ENCODE results near the gene NBAS. TPM values are rescaled to one million over a fixed set of nuclear protein-coding genes. Genes with fewer than 3 reads are reported as not detected.
A peak's percentile ranks its signal among the peaks of the same experiment; 100 is the strongest.

The NBAS gene
- total RNA-seq, 2 experiments from 2014 or later = 31.9 to 32.9 TPM

- Mint-ChIP-seq H3K4me3 (no peak overlapping the region), H3K4me1 (peaks cover 6% of the 10 kb centered on the region), H3K9me3 (no peaks in the 10 kb centered on the region), H3K27ac (peak overlapping the region; percentile 18), H3K36me3 (peaks cover 30% of the 10 kb centered on the region), H3K27me3 (no peaks in the 10 kb centered on the region)
- POLR2A ChIA-PET = no interaction called here
- ATAC-seq (ENCODE audit: low read depth) (no peak), DNase-seq (no peak)
Measured at GRCh38 chr2:15378148-15378908, 182.8 kb downstream of the NBAS start.

GRCh38 chr2:15377202-15377601, 183.9 kb downstream of the NBAS start:
- Mint-ChIP-seq H3K36me3 (peaks cover 23% of the 10 kb centered on the region), H3K4me3 (no peak overlapping the region), H3K27me3 (no peaks in the 10 kb centered on the region), H3K4me1 (peaks cover 6% of the 10 kb centered on the region), H3K27ac (no peak overlapping the region), H3K9me3 (no peaks in the 10 kb centered on the region)
- POLR2A ChIA-PET = no interaction called here
- ATAC-seq (ENCODE audit: low read depth) = no peak
- no peak for DNase-seq

GRCh38 chr2:15372019-15372418, 189.1 kb downstream of the NBAS start:
- Mint-ChIP-seq H3K4me1 (peaks cover under 1% of the 10 kb centered on the region), H3K36me3 (peaks cover 11% of the 10 kb centered on the region), H3K27me3 (no peaks in the 10 kb centered on the region), H3K27ac (no peak overlapping the region), H3K4me3 (no peak overlapping the region), H3K9me3 (no peaks in the 10 kb centered on the region)
- ATAC-seq (ENCODE audit: low read depth) = no peak
- no peak for DNase-seq
- POLR2A ChIA-PET = no interaction called here

GRCh38 chr2:15369129-15369528, 192.0 kb downstream of the NBAS start:
- peaks cover 4% of the 10 kb centered on the region for H3K4me1 Mint-ChIP-seq
- ATAC-seq (ENCODE audit: low read depth) (no peak), DNase-seq (no peak)
- H3K36me3 Mint-ChIP-seq = peaks cover 28% of the 10 kb centered on the region
- H3K9me3 Mint-ChIP-seq = no peaks in the 10 kb centered on the region
- no peaks in the 10 kb centered on the region for H3K27me3 Mint-ChIP-seq
- H3K4me3 Mint-ChIP-seq = no peak overlapping the region
- POLR2A ChIA-PET = no interaction called here
- no peak overlapping the region for H3K27ac Mint-ChIP-seq

GRCh38 chr2:15367715-15368114, 193.4 kb downstream of the NBAS start:
- Mint-ChIP-seq H3K4me3 (no peak overlapping the region), H3K27me3 (no peaks in the 10 kb centered on the region), H3K9me3 (no peaks in the 10 kb centered on the region), H3K27ac (no peak overlapping the region), H3K4me1 (peaks cover 4% of the 10 kb centered on the region), H3K36me3 (peaks cover 30% of the 10 kb centered on the region)
- DNase-seq (no peak), ATAC-seq (ENCODE audit: low read depth) (no peak)
- POLR2A ChIA-PET = no interaction called here

- DNase-seq = no peak
- Mint-ChIP-seq H3K27me3 (no peaks in the 10 kb centered on the region), H3K27ac (no peak overlapping the region), H3K4me3 (no peak overlapping the region), H3K9me3 (no peaks in the 10 kb centered on the region), H3K36me3 (peaks cover 30% of the 10 kb centered on the region), H3K4me1 (peaks cover 4% of the 10 kb centered on the region)
- POLR2A ChIA-PET = no interaction called here
- ATAC-seq (ENCODE audit: low read depth) = no peak
Measured at GRCh38 chr2:15367205-15367604, 193.9 kb downstream of the NBAS start.

GRCh38 chr2:15365411-15365810, 195.7 kb downstream of the NBAS start:
- no peak overlapping the region for H3K4me3 Mint-ChIP-seq
- H3K4me1 Mint-ChIP-seq = peaks cover 4% of the 10 kb centered on the region
- no peak for DNase-seq
- H3K9me3 Mint-ChIP-seq = no peaks in the 10 kb centered on the region
- peaks cover 26% of the 10 kb centered on the region for H3K36me3 Mint-ChIP-seq
- H3K27ac Mint-ChIP-seq = no peak overlapping the region
- ATAC-seq (ENCODE audit: low read depth) = no peak
- no peaks in the 10 kb centered on the region for H3K27me3 Mint-ChIP-seq
- POLR2A ChIA-PET = no interaction called here

- no peak for ATAC-seq (ENCODE audit: low read depth)
- POLR2A ChIA-PET = no interaction called here
- peaks cover 4% of the 10 kb centered on the region for H3K4me1 Mint-ChIP-seq
- H3K36me3 Mint-ChIP-seq = peaks cover 26% of the 10 kb centered on the region
- no peak for DNase-seq
- H3K4me3 Mint-ChIP-seq = no peak overlapping the region
- H3K27ac Mint-ChIP-seq = no peak overlapping the region
- no peaks in the 10 kb centered on the region for H3K27me3 Mint-ChIP-seq
- no peaks in the 10 kb centered on the region for H3K9me3 Mint-ChIP-seq
Measured at GRCh38 chr2:15364561-15364960, 196.6 kb downstream of the NBAS start.

GRCh38 chr2:15363734-15364133, 197.4 kb downstream of the NBAS start:
- H3K9me3 Mint-ChIP-seq = no peaks in the 10 kb centered on the region
- H3K4me1 Mint-ChIP-seq = peaks cover 4% of the 10 kb centered on the region

GRCh38 chr2:15363142-15363541, 198.0 kb downstream of the NBAS start:
- peaks cover 28% of the 10 kb centered on the region for H3K36me3 Mint-ChIP-seq
- POLR2A ChIA-PET = no interaction called here

More at GRCh38 chr2:15363734-15364133, 197.4 kb downstream of the NBAS start:
- ATAC-seq (ENCODE audit: low read depth) (no peak), DNase-seq (no peak)
- POLR2A ChIA-PET = no interaction called here
- Mint-ChIP-seq H3K4me3 (no peak overlapping the region), H3K27ac (no peak overlapping the region), H3K36me3 (peaks cover 27% of the 10 kb centered on the region), H3K27me3 (no peaks in the 10 kb centered on the region)

GRCh38 chr2:15359716-15360531, 201.2 kb downstream of the NBAS start:
- DNase-seq (no peak), ATAC-seq (ENCODE audit: low read depth) (no peak)
- Mint-ChIP-seq H3K27ac (no peak overlapping the region), H3K36me3 (peaks cover 32% of the 10 kb centered on the region), H3K4me1 (no peaks in the 10 kb centered on the region), H3K9me3 (no peaks in the 10 kb centered on the region), H3K27me3 (no peaks in the 10 kb centered on the region), H3K4me3 (no peak overlapping the region)
- POLR2A ChIA-PET = no interaction called here

More at GRCh38 chr2:15363142-15363541, 198.0 kb downstream of the NBAS start:
- H3K27me3 Mint-ChIP-seq = no peaks in the 10 kb centered on the region
- DNase-seq (no peak), ATAC-seq (ENCODE audit: low read depth) (no peak)
- no peak overlapping the region for H3K4me3 Mint-ChIP-seq
- no peaks in the 10 kb centered on the region for H3K9me3 Mint-ChIP-seq
- H3K4me1 Mint-ChIP-seq = peaks cover 4% of the 10 kb centered on the region
- H3K27ac Mint-ChIP-seq = no peak overlapping the region

GRCh38 chr2:15357922-15358321, 203.2 kb downstream of the NBAS start:
- Mint-ChIP-seq H3K4me1 (no peaks in the 10 kb centered on the region), H3K4me3 (no peak overlapping the region), H3K36me3 (peaks cover 29% of the 10 kb centered on the region), H3K27me3 (no peaks in the 10 kb centered on the region), H3K9me3 (no peaks in the 10 kb centered on the region), H3K27ac (no peak overlapping the region)
- POLR2A ChIA-PET = no interaction called here
- DNase-seq (no peak), ATAC-seq (ENCODE audit: low read depth) (no peak)

- peaks cover 32% of the 10 kb centered on the region for H3K36me3 Mint-ChIP-seq
- no peaks in the 10 kb centered on the region for H3K27me3 Mint-ChIP-seq
- H3K4me1 Mint-ChIP-seq = no peaks in the 10 kb centered on the region
- no peaks in the 10 kb centered on the region for H3K9me3 Mint-ChIP-seq
- no peak overlapping the region for H3K27ac Mint-ChIP-seq
- ATAC-seq (ENCODE audit: low read depth) (no peak), DNase-seq (no peak)
- POLR2A ChIA-PET = no interaction called here
- H3K4me3 Mint-ChIP-seq = no peak overlapping the region
Measured at GRCh38 chr2:15357186-15357585, 203.9 kb downstream of the NBAS start.

- no peaks in the 10 kb centered on the region for H3K4me1 Mint-ChIP-seq
- no peaks in the 10 kb centered on the region for H3K27me3 Mint-ChIP-seq
- DNase-seq (no peak), ATAC-seq (ENCODE audit: low read depth) (no peak)
- H3K9me3 Mint-ChIP-seq = no peaks in the 10 kb centered on the region
- no peak overlapping the region for H3K4me3 Mint-ChIP-seq
- peaks cover 44% of the 10 kb centered on the region for H3K36me3 Mint-ChIP-seq
- no peak overlapping the region for H3K27ac Mint-ChIP-seq
- POLR2A ChIA-PET = no interaction called here
Measured at GRCh38 chr2:15355386-15355785, 205.7 kb downstream of the NBAS start.

All from activated naive CD8-positive, alpha-beta T cell treated with anti-CD3 and anti-CD28 coated beads, Interleukin-2, amount 10 ng/mL, durations not matched to agents 7 days and 5 days (primary cell).